ENCODE data around the gene SKA3.

Gene SKA3

DNA sequence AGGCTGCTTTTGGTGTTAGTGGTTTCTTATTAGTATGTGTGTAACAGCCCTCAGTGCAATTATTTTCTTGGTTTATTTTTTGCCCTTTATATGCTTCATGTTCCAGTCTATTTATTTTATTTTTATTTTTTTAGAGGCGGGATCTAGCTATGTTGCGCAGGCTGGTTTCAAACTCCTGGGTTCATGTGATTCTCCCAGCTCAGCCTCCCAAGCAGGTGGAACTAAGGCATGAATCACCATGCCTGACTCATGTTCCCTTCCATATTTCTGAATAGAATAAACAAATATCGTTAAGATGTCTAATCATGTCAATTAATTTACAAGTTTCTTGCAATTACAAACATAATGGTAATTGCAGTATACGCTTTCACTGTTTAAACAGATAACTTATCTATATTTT, 11.7 kb downstream of the SKA3 start:
- peaks cover 59% of the 10 kb centered on the region for H3K36me3 ChIP-seq
- no peaks in the 10 kb centered on the region for H3K9me3 ChIP-seq (ENCODE audit: severe bottlenecking)
- no peak overlapping the region for H3K27ac ChIP-seq
- H3K4me3 ChIP-seq (ENCODE audit: low read depth, low read length), result no peak overlapping the region
- TF ChIP-seq, protein P1, sequence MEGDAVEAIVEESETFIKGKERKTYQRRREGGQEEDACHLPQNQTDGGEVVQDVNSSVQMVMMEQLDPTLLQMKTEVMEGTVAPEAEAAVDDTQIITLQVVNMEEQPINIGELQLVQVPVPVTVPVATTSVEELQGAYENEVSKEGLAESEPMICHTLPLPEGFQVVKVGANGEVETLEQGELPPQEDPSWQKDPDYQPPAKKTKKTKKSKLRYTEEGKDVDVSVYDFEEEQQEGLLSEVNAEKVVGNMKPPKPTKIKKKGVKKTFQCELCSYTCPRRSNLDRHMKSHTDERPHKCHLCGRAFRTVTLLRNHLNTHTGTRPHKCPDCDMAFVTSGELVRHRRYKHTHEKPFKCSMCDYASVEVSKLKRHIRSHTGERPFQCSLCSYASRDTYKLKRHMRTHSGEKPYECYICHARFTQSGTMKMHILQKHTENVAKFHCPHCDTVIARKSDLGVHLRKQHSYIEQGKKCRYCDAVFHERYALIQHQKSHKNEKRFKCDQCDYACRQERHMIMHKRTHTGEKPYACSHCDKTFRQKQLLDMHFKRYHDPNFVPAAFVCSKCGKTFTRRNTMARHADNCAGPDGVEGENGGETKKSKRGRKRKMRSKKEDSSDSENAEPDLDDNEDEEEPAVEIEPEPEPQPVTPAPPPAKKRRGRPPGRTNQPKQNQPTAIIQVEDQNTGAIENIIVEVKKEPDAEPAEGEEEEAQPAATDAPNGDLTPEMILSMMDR (IDR thresholded peaks at IDR 0.05; ENCODE audit: low read depth, low read length), result no peak
- no peaks in the 10 kb centered on the region for H3K27me3 ChIP-seq (ENCODE audit: insufficient read depth, low read depth, severe bottlenecking)
- DNase-seq, result no peak

DNA sequence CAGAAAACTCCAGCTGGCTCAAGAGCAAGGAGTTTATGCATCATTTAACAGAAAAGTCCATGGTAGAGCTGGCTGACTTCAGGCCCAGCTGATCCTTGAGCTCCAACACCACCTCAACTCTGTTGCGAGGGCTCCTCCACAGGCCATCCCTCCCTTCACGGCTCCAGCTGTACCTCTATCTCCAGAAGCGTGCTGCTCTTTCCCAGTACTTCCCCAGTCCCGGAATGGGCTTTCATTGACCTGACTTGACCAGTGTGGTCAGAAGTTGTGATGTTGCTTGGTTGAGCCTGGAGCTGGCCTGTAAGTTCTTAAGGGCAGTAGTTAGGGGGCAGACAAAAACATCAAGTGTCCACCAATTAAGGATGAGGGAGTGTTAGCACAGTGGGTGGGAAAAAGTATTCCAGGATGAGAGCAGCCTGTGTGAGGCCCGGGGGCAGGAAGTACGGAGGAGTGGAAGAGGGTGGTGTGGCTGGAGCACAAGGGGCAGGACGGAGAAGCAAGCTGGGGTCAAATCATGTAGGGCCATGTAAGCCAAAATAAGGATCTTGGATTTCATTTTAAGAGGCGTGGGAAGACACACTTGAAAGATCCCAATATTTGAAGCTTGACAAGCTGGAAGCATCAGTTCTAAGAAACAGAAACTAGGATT, 24.0 kb downstream of the SKA3 start:
- no peak for DNase-seq
- H3K36me3 ChIP-seq, result peaks cover 23% of the 10 kb centered on the region
- TF ChIP-seq, protein P1 (IDR thresholded peaks at IDR 0.05; ENCODE audit: low read depth, low read length), result no peak
- no peaks in the 10 kb centered on the region for H3K9me3 ChIP-seq (ENCODE audit: severe bottlenecking)
- H3K27ac ChIP-seq, result no peak overlapping the region
- H3K27me3 ChIP-seq (ENCODE audit: insufficient read depth, low read depth, severe bottlenecking), result no peaks in the 10 kb centered on the region
- no peak overlapping the region for H3K4me3 ChIP-seq (ENCODE audit: low read depth, low read length)

DNA sequence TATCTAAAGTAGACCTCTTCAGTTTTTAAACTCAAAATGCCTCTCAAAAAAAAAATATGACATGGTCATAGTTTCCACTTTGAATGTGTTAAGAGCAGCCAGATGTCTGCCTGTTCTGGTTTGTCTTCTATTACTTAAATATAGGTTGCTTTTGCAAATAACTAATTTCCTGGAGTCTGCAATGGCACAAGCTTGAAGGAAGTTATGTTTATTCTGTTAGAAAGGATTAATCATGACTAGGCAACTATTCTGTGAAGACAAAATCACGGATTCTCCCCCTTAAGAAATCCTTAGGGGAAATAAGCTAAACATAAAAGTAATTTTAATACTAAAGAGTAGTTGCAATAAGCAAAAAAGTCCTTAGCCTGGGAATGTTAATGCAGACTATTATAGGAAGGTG, 26.3 kb downstream of the SKA3 start:
- H3K36me3 ChIP-seq, result peaks cover 36% of the 10 kb centered on the region
- no peak overlapping the region for H3K4me3 ChIP-seq (ENCODE audit: low read depth, low read length)
- DNase-seq, result no peak
- no peaks in the 10 kb centered on the region for H3K9me3 ChIP-seq (ENCODE audit: severe bottlenecking)
- TF ChIP-seq, protein P1 (IDR thresholded peaks at IDR 0.05; ENCODE audit: low read depth, low read length), result no peak
- H3K27ac ChIP-seq, result no peak overlapping the region
- no peaks in the 10 kb centered on the region for H3K27me3 ChIP-seq (ENCODE audit: insufficient read depth, low read depth, severe bottlenecking)

DNA sequence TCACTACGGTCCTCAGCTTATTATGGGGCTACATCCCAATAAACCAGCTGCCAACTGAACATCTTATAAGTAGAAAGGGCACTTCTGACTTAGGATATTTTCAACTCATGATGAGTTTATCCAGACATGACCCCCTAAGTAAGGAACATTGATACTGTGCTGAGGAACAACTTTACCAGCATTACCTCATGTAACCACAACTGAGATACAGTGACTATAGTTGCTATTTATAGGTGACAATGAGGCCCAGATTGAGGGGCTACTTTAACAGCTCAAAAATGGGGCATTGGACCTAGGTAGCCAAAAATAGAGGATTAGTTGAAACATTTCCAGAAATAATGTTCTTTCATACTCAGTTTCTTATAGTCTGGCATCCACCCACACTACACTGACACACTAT, 26.8 kb downstream of the SKA3 start:
- H3K9me3 ChIP-seq (ENCODE audit: severe bottlenecking), result no peaks in the 10 kb centered on the region
- H3K4me3 ChIP-seq (ENCODE audit: low read depth, low read length), result no peak overlapping the region
- H3K27ac ChIP-seq, result no peak overlapping the region
- no peak for DNase-seq
- peaks cover 39% of the 10 kb centered on the region for H3K36me3 ChIP-seq
- no peaks in the 10 kb centered on the region for H3K27me3 ChIP-seq (ENCODE audit: insufficient read depth, low read depth, severe bottlenecking)
- TF ChIP-seq, protein P1 (IDR thresholded peaks at IDR 0.05; ENCODE audit: low read depth, low read length), result no peak

DNA sequence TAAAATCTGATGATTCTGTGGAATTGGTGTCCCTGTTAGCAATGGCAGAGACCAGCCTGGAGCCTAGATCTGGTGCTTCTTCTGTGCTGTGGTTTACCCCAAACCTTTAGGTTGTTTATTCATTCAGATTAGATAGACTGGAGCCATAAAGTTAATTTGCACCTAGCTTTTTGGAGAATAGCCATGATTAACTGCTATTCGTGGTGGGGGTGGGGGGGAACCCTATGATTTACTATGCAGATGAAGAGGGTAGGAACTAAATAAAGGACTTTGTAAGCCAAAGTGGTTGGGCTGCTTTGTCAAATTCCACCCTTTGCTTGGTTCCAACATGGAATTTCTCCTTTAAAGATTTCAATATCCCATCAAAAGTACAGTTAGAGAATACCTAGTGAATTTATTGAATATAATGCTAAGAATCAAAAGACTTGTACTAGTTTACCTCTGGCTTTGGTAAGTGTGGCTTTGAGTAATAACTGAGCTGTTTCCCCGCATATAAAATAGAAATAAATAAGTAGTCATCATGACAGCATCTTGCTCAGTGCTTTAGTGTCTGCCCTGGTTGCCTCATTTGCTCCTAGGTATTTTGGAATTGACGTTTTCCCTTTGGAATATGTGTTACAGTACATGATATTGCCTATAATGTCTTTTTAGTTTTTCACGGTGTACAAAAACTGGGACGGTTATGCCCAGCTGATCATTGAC, 27.6 kb downstream of the SKA3 start:
- Histone ChIP-seq H3K4me3 (ENCODE audit: low read depth, low read length) (no peak overlapping the region), H3K9me3 (ENCODE audit: severe bottlenecking) (no peaks in the 10 kb centered on the region), H3K27ac (no peak overlapping the region), H3K27me3 (ENCODE audit: insufficient read depth, low read depth, severe bottlenecking) (no peaks in the 10 kb centered on the region), H3K36me3 (peaks cover 37% of the 10 kb centered on the region)
- TF ChIP-seq, protein P1 (IDR thresholded peaks at IDR 0.05; ENCODE audit: low read depth, low read length), result no peak
- DNase-seq, result no peak

All from WERI-Rb-1 (cell line).